CD4-positive, alpha-beta T cell (primary cell): ENCODE data around the gene BIK. TPM values are rescaled to one million over a fixed set of nuclear protein-coding genes. Genes with fewer than 3 reads are reported as not detected.

Source experiments
- ATAC-seq: fragments of 200-7000 bp; cut with Tn5 transposase; one replicate; pipeline ENCODE4 v1.10.0; 2022; ENCODE audit warnings: mild to moderate bottlenecking; ENCODE audit not compliant: poor library complexity
- CTCF ChIA-PET: fragments of 350-600 bp; sonication (Branson Sonifier 250); formaldehyde crosslinking; loops from one replicate; lab custom pipeline; 2021; ENCODE audit warnings: antibody characterized with exemption, inconsistent platforms; lab: Charles Lee
- POLR2A ChIA-PET: fragments of 350-600 bp; sonication (Branson Sonifier 250); formaldehyde crosslinking; loops from one replicate; lab custom pipeline; 2021; ENCODE audit warnings: antibody characterized with exemption, inconsistent platforms; lab: Charles Lee
- DNase-seq, 14 experiments: peaks; one replicate each; pipeline ENCODE4 v3.0.0-alpha.2; 2013 to 2020; ENCODE audit warnings: mixed read lengths in 2 of 14
- H3K27ac ChIP-seq, 2 donors: one replicate each; pipeline versions ENCODE4 v1.5.1 to v1.7.0; 2013; ENCODE audit warnings: low read length in 2 of 2, low read depth in 1 of 2, mild to moderate bottlenecking in 1 of 2
- H3K27me3 ChIP-seq, 2 experiments: 1 replicate in 1 of 2; 2 replicates in 1 of 2; pipeline versions ENCODE4 v1.6.1 to v1.7.0; 2013; ENCODE audit warnings: low read length in 2 of 2, control low read depth in 1 of 2, mild to moderate bottlenecking in 1 of 2, moderate library complexity in 1 of 2; ENCODE audit not compliant: insufficient read depth in 2 of 2, control insufficient read depth in 1 of 2
- H3K36me3 ChIP-seq: one replicate; pipeline ENCODE4 v1.6.1; 2013; ENCODE audit warnings: low read length, control low read depth; ENCODE audit not compliant: insufficient read depth
- H3K4me1 ChIP-seq: one replicate; pipeline ENCODE4 v1.6.1; 2013; ENCODE audit warnings: low read length, control low read depth; ENCODE audit not compliant: insufficient read depth
- H3K4me3 ChIP-seq: one replicate; pipeline ENCODE4 v1.5.1; 2013; ENCODE audit warnings: mild to moderate bottlenecking, low read length, moderate library complexity
- H3K9me3 ChIP-seq, 2 experiments: 1 replicate in 1 of 2; 2 replicates in 1 of 2; pipeline versions ENCODE4 v1.6.1 to v1.7.0; 2013; ENCODE audit warnings: low read length in 2 of 2, mild to moderate bottlenecking in 2 of 2, control low read depth in 1 of 2, moderate library complexity in 1 of 2; ENCODE audit not compliant: control insufficient read depth in 1 of 2, insufficient read depth in 1 of 2
- H3K27ac Mint-ChIP-seq: one replicate; pipeline ENCODE4 v1.8.0; 2020; ENCODE audit warnings: mixed read lengths
- H3K27me3 Mint-ChIP-seq: one replicate; pipeline ENCODE4 v1.8.0; 2021; ENCODE audit warnings: mixed read lengths
- H3K36me3 Mint-ChIP-seq: one replicate; pipeline ENCODE4 v1.8.0; 2021; ENCODE audit warnings: low read depth, mixed read lengths
- H3K4me1 Mint-ChIP-seq: one replicate; pipeline ENCODE4 v1.8.0; 2021; ENCODE audit warnings: low read depth, mixed read lengths
- H3K4me3 Mint-ChIP-seq: one replicate; pipeline ENCODE4 v1.8.0; 2020; ENCODE audit warnings: mild to moderate bottlenecking, mixed read lengths
- H3K9me3 Mint-ChIP-seq: one replicate; pipeline ENCODE4 v1.8.0; 2020; ENCODE audit warnings: mixed read lengths
- intact Hi-C, 2 experiments: fragments of 100-400 bp; cut with DNase I in 1 of 2; cut with micrococcal nuclease in 1 of 2; formaldehyde crosslinking; loops; one replicate each; pipeline versions ENCODE4 v1.15.1 to v1.9.0; 2023 to 2025; cut with DNase I, micrococcal nuclease
- total RNA-seq, 174 experiments: library from RNA in 2 of 174; stranded (reverse) in 2 of 174; gene quantifications; one replicate each; pipeline ENCODE4 v1.2.3 and lab custom pipeline; 2021 to 2026
- TF ChIP-seq, protein P1 (sequence below): fragments of 200-600 bp; IDR thresholded peaks from one replicate; pipeline ENCODE4 v1.8.0; 2022; ENCODE audit warnings: antibody characterized with exemption, mild to moderate bottlenecking

BIK gene
- total RNA-seq, 2 experiments from 2014 or later = 1.6 to 2.1 TPM

DNA sequence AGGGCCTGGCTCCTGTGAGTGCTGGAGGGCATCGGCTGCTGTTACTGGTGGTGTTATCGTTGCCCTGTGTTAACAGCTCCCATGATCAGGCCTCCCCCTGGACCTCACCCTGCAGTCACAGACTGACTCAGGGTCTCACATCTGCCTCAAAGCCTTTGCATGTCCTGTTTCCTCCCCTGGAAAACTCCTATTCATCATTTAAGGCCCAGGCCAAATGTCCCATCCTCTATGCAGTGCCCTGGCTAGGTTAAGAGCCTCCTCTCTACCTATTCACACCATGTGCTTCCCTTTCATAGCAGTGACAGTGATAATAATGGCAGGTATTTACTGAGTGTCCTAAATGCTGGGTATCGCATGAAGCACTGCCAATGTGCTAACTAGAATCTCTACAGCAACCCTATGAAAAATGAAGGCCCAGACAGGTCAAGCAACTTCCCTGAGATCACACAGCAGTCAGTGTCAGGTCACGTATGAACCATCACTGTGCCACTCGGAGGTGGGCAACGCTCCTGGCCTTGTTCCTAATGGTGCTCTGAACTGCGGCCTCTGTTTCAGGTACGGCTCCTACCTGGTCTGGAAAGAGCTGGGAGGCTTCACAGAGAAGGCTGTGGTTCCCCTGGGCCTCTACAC, 50.1 kb downstream of the BIK start:
- TF ChIP-seq, protein P1, sequence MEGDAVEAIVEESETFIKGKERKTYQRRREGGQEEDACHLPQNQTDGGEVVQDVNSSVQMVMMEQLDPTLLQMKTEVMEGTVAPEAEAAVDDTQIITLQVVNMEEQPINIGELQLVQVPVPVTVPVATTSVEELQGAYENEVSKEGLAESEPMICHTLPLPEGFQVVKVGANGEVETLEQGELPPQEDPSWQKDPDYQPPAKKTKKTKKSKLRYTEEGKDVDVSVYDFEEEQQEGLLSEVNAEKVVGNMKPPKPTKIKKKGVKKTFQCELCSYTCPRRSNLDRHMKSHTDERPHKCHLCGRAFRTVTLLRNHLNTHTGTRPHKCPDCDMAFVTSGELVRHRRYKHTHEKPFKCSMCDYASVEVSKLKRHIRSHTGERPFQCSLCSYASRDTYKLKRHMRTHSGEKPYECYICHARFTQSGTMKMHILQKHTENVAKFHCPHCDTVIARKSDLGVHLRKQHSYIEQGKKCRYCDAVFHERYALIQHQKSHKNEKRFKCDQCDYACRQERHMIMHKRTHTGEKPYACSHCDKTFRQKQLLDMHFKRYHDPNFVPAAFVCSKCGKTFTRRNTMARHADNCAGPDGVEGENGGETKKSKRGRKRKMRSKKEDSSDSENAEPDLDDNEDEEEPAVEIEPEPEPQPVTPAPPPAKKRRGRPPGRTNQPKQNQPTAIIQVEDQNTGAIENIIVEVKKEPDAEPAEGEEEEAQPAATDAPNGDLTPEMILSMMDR = no peak
- H3K4me3 Mint-ChIP-seq = no peak overlapping the region
- Histone ChIP-seq H3K27me3 (no peaks in the 10 kb centered on the region), H3K36me3 (peaks cover 13% of the 10 kb centered on the region), H3K4me1 (peaks cover 11% of the 10 kb centered on the region), H3K4me3 (no peak overlapping the region), H3K9me3 (no peaks in the 10 kb centered on the region), H3K27ac (no peak overlapping the region)
- H3K27ac Mint-ChIP-seq = no peak overlapping the region
- no peaks in the 10 kb centered on the region for H3K4me1 Mint-ChIP-seq
- POLR2A ChIA-PET = interaction anchor here (1.0 kb wide), 1 partner anchor 27 kb away, joined by 3 read pairs; no protein-coding TSS in a partner anchor
- ATAC-seq (no peak), DNase-seq (no peak)
- intact Hi-C loops = no loop called here
- no peaks in the 10 kb centered on the region for H3K27me3 Mint-ChIP-seq
- CTCF ChIA-PET = no interaction called here
- peaks cover 4% of the 10 kb centered on the region for H3K36me3 Mint-ChIP-seq
- H3K9me3 Mint-ChIP-seq = no peaks in the 10 kb centered on the region

DNA sequence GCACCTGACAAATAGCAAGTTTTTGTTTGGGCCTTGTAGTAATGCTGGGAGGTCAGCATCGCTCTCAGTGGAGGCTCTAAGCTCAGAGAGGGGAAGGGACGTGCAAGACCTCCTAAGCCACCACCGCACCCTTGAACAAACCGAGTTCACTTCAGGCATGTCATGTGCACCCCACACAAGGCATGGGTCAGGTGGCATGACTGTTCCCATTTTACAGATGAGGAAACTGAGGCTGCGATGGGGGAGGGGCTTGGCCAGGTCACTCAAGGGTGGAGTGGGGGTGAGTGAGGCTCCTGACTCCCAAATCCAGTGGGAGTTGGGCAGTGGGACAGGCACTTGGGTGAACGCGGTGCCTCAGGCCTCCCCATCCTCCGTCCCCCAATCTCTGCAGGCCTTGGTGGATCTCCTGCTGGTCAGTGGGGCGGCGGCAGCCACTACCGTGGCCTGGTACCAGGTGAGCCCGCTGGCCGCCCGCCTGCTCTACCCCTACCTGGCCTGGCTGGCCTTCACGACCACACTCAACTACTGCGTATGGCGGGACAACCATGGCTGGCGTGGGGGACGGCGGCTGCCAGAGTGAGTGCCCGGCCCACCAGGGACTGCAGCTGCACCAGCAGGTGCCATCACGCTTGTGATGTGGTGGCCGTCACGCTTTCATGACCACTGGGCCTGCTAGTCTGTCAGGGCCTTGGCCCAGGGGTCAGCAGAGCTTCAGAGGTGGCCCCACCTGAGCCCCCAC, 52.0 kb downstream of the BIK start:
- H3K4me1 ChIP-seq = peaks cover 6% of the 10 kb centered on the region
- no peaks in the 10 kb centered on the region for H3K27me3 ChIP-seq
- no peak overlapping the region for H3K4me3 ChIP-seq
- peaks cover 5% of the 10 kb centered on the region for H3K36me3 Mint-ChIP-seq
- no peak overlapping the region for H3K27ac Mint-ChIP-seq
- CTCF ChIA-PET = no interaction called here
- H3K4me1 Mint-ChIP-seq = no peaks in the 10 kb centered on the region
- no peaks in the 10 kb centered on the region for H3K9me3 ChIP-seq
- no peaks in the 10 kb centered on the region for H3K9me3 Mint-ChIP-seq
- H3K4me3 Mint-ChIP-seq = no peak overlapping the region
- no peak for DNase-seq
- no peak overlapping the region for H3K27ac ChIP-seq
- H3K27me3 Mint-ChIP-seq = no peaks in the 10 kb centered on the region
- TF ChIP-seq, protein P1 = no peak
- no peak for ATAC-seq
- POLR2A ChIA-PET = no interaction called here
- peaks cover 11% of the 10 kb centered on the region for H3K36me3 ChIP-seq
- intact Hi-C loops = no loop called here

DNA sequence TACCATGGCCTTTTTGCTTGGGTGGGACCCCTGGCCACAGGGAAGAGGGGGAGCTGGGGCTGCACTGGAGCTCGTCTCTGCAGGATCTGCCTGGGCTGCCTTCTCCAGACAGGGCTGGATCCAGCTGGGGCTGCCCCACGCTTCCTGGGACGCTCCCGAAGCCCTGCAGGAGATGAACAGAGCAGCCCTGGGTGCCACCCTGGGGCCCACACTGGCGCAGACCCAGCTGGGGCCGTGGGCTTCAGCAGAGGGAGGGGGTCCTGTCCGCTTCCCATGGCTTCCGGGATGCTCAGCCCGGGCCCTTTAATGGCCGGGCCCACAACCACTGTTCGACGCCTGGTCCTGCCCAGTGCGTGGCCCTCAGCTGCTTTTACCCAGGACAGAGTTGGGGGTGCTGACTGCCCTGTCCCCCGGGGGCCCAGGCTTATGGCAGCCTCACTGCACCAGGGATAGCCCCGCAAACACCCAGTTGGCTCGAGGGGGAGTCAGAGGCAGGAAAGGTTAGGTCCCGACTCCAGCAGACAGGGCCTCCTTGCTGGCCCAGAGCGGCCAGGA, 52.8 kb downstream of the BIK start:
- Histone ChIP-seq H3K27me3 (no peaks in the 10 kb centered on the region), H3K27ac (no peak overlapping the region), H3K4me3 (no peak overlapping the region), H3K36me3 (peaks cover 15% of the 10 kb centered on the region), H3K9me3 (no peaks in the 10 kb centered on the region), H3K4me1 (peaks cover under 1% of the 10 kb centered on the region)
- ATAC-seq (no peak), DNase-seq (no peak)
- CTCF ChIA-PET = no interaction called here
- no peaks in the 10 kb centered on the region for H3K4me1 Mint-ChIP-seq
- intact Hi-C loops = no loop called here
- TF ChIP-seq, protein P1 = no peak
- no peaks in the 10 kb centered on the region for H3K9me3 Mint-ChIP-seq
- H3K36me3 Mint-ChIP-seq = peaks cover 12% of the 10 kb centered on the region
- H3K27ac Mint-ChIP-seq = no peak overlapping the region
- POLR2A ChIA-PET = no interaction called here
- H3K4me3 Mint-ChIP-seq = no peak overlapping the region
- no peaks in the 10 kb centered on the region for H3K27me3 Mint-ChIP-seq
